CD4-positive, alpha-beta T cell (primary cell): ENCODE data around the gene SF3B2. TPM values are rescaled to one million over a fixed set of nuclear protein-coding genes. Genes with fewer than 3 reads are reported as not detected.
A peak's percentile ranks its signal among the peaks of the same experiment; 100 is the strongest.

Experiments
- ATAC-seq: fragments of 200-7000 bp; cut with Tn5 transposase; one replicate; pipeline ENCODE4 v1.10.0; 2022; ENCODE audit warnings: mild to moderate bottlenecking; ENCODE audit not compliant: poor library complexity
- CTCF ChIA-PET: fragments of 350-600 bp; sonication (Branson Sonifier 250); formaldehyde crosslinking; loops from one replicate; lab custom pipeline; 2021; ENCODE audit warnings: antibody characterized with exemption, inconsistent platforms; lab: Charles Lee
- POLR2A ChIA-PET: fragments of 350-600 bp; sonication (Branson Sonifier 250); formaldehyde crosslinking; loops from one replicate; lab custom pipeline; 2021; ENCODE audit warnings: antibody characterized with exemption, inconsistent platforms; lab: Charles Lee
- DNase-seq, 14 experiments: peaks; one replicate each; pipeline ENCODE4 v3.0.0-alpha.2; 2013 to 2020; ENCODE audit warnings: mixed read lengths in 2 of 14
- H3K27ac ChIP-seq, 2 donors: one replicate each; pipeline versions ENCODE4 v1.5.1 to v1.7.0; 2013; ENCODE audit warnings: low read length in 2 of 2, low read depth in 1 of 2, mild to moderate bottlenecking in 1 of 2
- H3K27me3 ChIP-seq, 2 experiments: 1 replicate in 1 of 2; 2 replicates in 1 of 2; pipeline versions ENCODE4 v1.6.1 to v1.7.0; 2013; ENCODE audit warnings: low read length in 2 of 2, control low read depth in 1 of 2, mild to moderate bottlenecking in 1 of 2, moderate library complexity in 1 of 2; ENCODE audit not compliant: insufficient read depth in 2 of 2, control insufficient read depth in 1 of 2
- H3K36me3 ChIP-seq: one replicate; pipeline ENCODE4 v1.6.1; 2013; ENCODE audit warnings: low read length, control low read depth; ENCODE audit not compliant: insufficient read depth
- H3K4me1 ChIP-seq: one replicate; pipeline ENCODE4 v1.6.1; 2013; ENCODE audit warnings: low read length, control low read depth; ENCODE audit not compliant: insufficient read depth
- H3K4me3 ChIP-seq: one replicate; pipeline ENCODE4 v1.5.1; 2013; ENCODE audit warnings: mild to moderate bottlenecking, low read length, moderate library complexity
- H3K9me3 ChIP-seq, 2 experiments: 1 replicate in 1 of 2; 2 replicates in 1 of 2; pipeline versions ENCODE4 v1.6.1 to v1.7.0; 2013; ENCODE audit warnings: low read length in 2 of 2, mild to moderate bottlenecking in 2 of 2, control low read depth in 1 of 2, moderate library complexity in 1 of 2; ENCODE audit not compliant: control insufficient read depth in 1 of 2, insufficient read depth in 1 of 2
- H3K27ac Mint-ChIP-seq: one replicate; pipeline ENCODE4 v1.8.0; 2020; ENCODE audit warnings: mixed read lengths
- H3K27me3 Mint-ChIP-seq: one replicate; pipeline ENCODE4 v1.8.0; 2021; ENCODE audit warnings: mixed read lengths
- H3K36me3 Mint-ChIP-seq: one replicate; pipeline ENCODE4 v1.8.0; 2021; ENCODE audit warnings: low read depth, mixed read lengths
- H3K4me1 Mint-ChIP-seq: one replicate; pipeline ENCODE4 v1.8.0; 2021; ENCODE audit warnings: low read depth, mixed read lengths
- H3K4me3 Mint-ChIP-seq: one replicate; pipeline ENCODE4 v1.8.0; 2020; ENCODE audit warnings: mild to moderate bottlenecking, mixed read lengths
- H3K9me3 Mint-ChIP-seq: one replicate; pipeline ENCODE4 v1.8.0; 2020; ENCODE audit warnings: mixed read lengths
- intact Hi-C, 2 experiments: fragments of 100-400 bp; cut with DNase I in 1 of 2; cut with micrococcal nuclease in 1 of 2; formaldehyde crosslinking; loops; one replicate each; pipeline versions ENCODE4 v1.15.1 to v1.9.0; 2023 to 2025; cut with DNase I, micrococcal nuclease
- total RNA-seq, 174 experiments: library from RNA in 2 of 174; stranded (reverse) in 2 of 174; gene quantifications; one replicate each; pipeline ENCODE4 v1.2.3 and lab custom pipeline; 2021 to 2026
- TF ChIP-seq, protein P1 (sequence below): fragments of 200-600 bp; IDR thresholded peaks from one replicate; pipeline ENCODE4 v1.8.0; 2022; ENCODE audit warnings: antibody characterized with exemption, mild to moderate bottlenecking

SF3B2 gene
- total RNA-seq, 2 experiments from 2014 or later = 182 to 196 TPM

DNA sequence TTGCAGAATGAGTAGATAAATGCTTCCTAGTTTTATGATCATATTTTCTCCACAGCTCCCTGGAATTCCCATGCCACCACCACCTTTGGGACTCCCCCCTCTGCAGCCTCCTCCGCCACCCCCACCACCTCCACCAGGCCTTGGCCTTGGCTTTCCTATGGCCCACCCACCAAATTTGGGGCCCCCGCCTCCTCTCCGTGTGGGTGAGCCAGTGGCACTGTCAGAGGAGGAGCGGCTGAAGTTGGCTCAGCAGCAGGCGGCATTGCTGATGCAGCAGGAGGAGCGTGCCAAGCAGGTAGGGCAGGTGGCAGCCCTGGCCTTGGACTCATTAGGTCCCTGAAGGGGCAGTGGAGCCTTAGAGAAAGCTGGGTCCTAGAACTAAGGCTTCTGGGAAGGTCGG lies 2.9 kb downstream of the SF3B2 start:
- peaks cover 64% of the 10 kb centered on the region for H3K36me3 ChIP-seq
- DNase-seq (no peak), ATAC-seq (no peak)
- peaks cover 36% of the 10 kb centered on the region for H3K4me1 ChIP-seq
- ChIA-PET CTCF (interaction anchor here (0.6 kb wide), 1 partner anchor 81 kb away, joined by 3 read pairs; no protein-coding TSS in a partner anchor), POLR2A (no interaction called here)
- peak overlapping the region; percentile 49 for H3K27ac Mint-ChIP-seq
- H3K9me3 ChIP-seq = no peaks in the 10 kb centered on the region
- H3K27me3 ChIP-seq = no peaks in the 10 kb centered on the region
- no peaks in the 10 kb centered on the region for H3K9me3 Mint-ChIP-seq
- TF ChIP-seq, protein P1, sequence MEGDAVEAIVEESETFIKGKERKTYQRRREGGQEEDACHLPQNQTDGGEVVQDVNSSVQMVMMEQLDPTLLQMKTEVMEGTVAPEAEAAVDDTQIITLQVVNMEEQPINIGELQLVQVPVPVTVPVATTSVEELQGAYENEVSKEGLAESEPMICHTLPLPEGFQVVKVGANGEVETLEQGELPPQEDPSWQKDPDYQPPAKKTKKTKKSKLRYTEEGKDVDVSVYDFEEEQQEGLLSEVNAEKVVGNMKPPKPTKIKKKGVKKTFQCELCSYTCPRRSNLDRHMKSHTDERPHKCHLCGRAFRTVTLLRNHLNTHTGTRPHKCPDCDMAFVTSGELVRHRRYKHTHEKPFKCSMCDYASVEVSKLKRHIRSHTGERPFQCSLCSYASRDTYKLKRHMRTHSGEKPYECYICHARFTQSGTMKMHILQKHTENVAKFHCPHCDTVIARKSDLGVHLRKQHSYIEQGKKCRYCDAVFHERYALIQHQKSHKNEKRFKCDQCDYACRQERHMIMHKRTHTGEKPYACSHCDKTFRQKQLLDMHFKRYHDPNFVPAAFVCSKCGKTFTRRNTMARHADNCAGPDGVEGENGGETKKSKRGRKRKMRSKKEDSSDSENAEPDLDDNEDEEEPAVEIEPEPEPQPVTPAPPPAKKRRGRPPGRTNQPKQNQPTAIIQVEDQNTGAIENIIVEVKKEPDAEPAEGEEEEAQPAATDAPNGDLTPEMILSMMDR = no peak
- no peak overlapping the region for H3K4me3 ChIP-seq
- intact Hi-C loops = no loop called here
- H3K4me1 Mint-ChIP-seq = peaks cover 30% of the 10 kb centered on the region
- H3K27ac ChIP-seq = no peak overlapping the region
- peaks cover 78% of the 10 kb centered on the region for H3K36me3 Mint-ChIP-seq
- no peaks in the 10 kb centered on the region for H3K27me3 Mint-ChIP-seq
- H3K4me3 Mint-ChIP-seq = no peak overlapping the region

DNA sequence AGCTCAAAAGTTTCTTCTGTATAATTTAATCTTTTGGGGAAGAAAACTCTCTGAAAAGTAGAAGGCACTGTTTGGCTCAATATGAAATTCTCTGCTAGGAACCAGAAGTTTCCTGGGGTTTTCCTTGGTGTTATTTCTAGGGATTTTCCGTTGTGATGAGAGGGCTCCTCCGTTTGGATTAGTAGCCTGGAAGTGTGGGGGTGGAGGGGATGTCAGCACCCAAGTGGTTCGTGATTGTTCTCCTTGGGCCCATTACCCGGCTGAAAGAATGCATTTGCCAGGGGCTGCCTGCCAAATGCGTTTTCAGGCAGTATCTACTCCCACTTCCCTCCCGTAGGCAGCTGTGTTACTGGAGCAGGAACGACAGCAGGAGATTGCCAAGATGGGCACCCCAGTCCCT lies 4.3 kb downstream of the SF3B2 start:
- TF ChIP-seq, protein P1 = no peak
- H3K4me1 Mint-ChIP-seq = peaks cover 22% of the 10 kb centered on the region
- no peak overlapping the region for H3K4me3 ChIP-seq
- H3K4me3 Mint-ChIP-seq = no peak overlapping the region
- peaks cover 79% of the 10 kb centered on the region for H3K36me3 ChIP-seq
- H3K4me1 ChIP-seq = peaks cover 28% of the 10 kb centered on the region
- no peaks in the 10 kb centered on the region for H3K27me3 Mint-ChIP-seq
- no peaks in the 10 kb centered on the region for H3K9me3 Mint-ChIP-seq
- DNase-seq (no peak), ATAC-seq (no peak)
- intact Hi-C loops = no loop called here
- POLR2A ChIA-PET = interaction anchor here (0.6 kb wide), 1 partner anchor 441 kb away, joined by 3 read pairs; the partner anchor contains the start of gene PCNX3
- peaks cover 86% of the 10 kb centered on the region for H3K36me3 Mint-ChIP-seq
- H3K9me3 ChIP-seq = no peaks in the 10 kb centered on the region
- no peaks in the 10 kb centered on the region for H3K27me3 ChIP-seq
- H3K27ac Mint-ChIP-seq = no peak overlapping the region
- CTCF ChIA-PET = interaction anchor here (0.8 to 1.0 kb wide), 2 partner anchors 12 kb away, joined by 5 to 7 read pairs; no protein-coding TSS in a partner anchor
- H3K27ac ChIP-seq = no peak overlapping the region

DNA sequence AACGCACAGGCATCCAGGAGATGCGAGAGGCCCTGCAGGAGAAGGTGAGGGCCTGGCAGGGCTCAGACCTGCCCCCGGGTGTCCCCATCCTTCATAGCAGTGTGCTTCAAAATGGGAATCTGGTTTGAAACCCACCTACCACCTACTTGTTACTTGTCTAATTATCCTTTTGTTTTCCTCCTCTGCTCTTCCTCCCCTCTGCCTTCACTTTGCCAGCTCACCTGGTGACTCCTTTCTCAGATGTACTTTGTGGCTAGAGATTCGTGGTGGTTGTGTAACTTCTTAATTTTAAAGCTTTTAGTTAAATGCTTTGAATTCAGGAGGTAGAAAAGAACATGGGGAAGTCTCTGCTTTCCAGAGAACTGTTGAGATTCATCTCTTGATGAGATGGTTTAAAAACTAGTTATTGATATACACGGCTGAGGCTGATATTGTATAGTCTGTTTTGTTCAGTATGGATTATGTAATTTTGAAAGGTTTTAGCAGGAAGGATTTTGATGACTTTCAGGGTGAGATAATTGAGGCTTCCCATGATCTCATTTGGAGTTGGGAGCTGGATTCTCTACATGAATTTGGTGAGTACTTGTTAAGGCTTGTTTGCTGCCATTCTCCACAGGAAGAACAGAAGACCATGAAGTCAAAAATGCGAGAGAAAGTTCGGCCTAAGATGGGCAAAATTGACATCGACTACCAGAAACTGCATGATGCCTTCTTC lies 8.0 kb downstream of the SF3B2 start:
- Histone ChIP-seq H3K4me3 (no peak overlapping the region), H3K36me3 (peaks cover 98% of the 10 kb centered on the region), H3K9me3 (peaks cover 0 to 3% of the 10 kb centered on the region in 2 experiments), H3K27ac (no peak overlapping the region), H3K27me3 (no peaks in the 10 kb centered on the region), H3K4me1 (peaks cover 5% of the 10 kb centered on the region)
- ChIA-PET CTCF (interaction anchor here (1.1 to 1.9 kb wide), 2 partner anchors 8 to 15 kb away, joined by 3 to 4 read pairs; no protein-coding TSS in a partner anchor), POLR2A (interaction anchor here (1.4 kb wide), 1 partner anchor 8 kb away, joined by 3 read pairs; no protein-coding TSS in a partner anchor)
- Mint-ChIP-seq H3K4me1 (peaks cover 16% of the 10 kb centered on the region), H3K9me3 (no peaks in the 10 kb centered on the region), H3K27me3 (no peaks in the 10 kb centered on the region), H3K4me3 (no peak overlapping the region), H3K36me3 (peaks cover 97% of the 10 kb centered on the region), H3K27ac (no peak overlapping the region)
- TF ChIP-seq, protein P1 = no peak
- intact Hi-C loops = no loop called here
- DNase-seq = no peak
- ATAC-seq = no peak
